H7 (cell line): ENCODE data around the gene SIRPG. TPM values are rescaled to one million over a fixed set of nuclear protein-coding genes. Genes with fewer than 3 reads are reported as not detected.
"Not testable (repeated sequence)": the region's sequence is repeated elsewhere in the genome, so short reads cannot be mapped to it uniquely, and the experiment has no call there.

ENCODE experiments used
- DNase-seq: peaks from one replicate; pipeline ENCODE4 v3.0.0; 2012
- H3K27me3 ChIP-seq: 2 replicates; pipeline ENCODE4 v1.6.0; 2011; ENCODE audit warnings: mild to moderate bottlenecking, low read length; ENCODE audit not compliant: control insufficient read depth, insufficient read depth
- H3K36me3 ChIP-seq: replicated peaks from 2 replicates; pipeline ENCODE4 v1.5.1; 2011; ENCODE audit warnings: low read length; ENCODE audit not compliant: control insufficient read depth, insufficient read depth
- H3K4me3 ChIP-seq: 2 replicates; pipeline ENCODE4 v1.5.1; 2011; ENCODE audit warnings: low read depth, mild to moderate bottlenecking, control low read depth, low read length, moderate library complexity; ENCODE audit not compliant: insufficient read depth
- total RNA-seq: library from RNA; depleted of rRNA; stranded (reverse); fragments of >200 nt; shearing (Covaris generic); gene quantifications from 2 replicates; pipeline ENCODE4 v1.2.3, GENCODE V29; 2014; rRNA removed

The SIRPG gene
- total RNA-seq = not detected in 2 replicates

DNA sequence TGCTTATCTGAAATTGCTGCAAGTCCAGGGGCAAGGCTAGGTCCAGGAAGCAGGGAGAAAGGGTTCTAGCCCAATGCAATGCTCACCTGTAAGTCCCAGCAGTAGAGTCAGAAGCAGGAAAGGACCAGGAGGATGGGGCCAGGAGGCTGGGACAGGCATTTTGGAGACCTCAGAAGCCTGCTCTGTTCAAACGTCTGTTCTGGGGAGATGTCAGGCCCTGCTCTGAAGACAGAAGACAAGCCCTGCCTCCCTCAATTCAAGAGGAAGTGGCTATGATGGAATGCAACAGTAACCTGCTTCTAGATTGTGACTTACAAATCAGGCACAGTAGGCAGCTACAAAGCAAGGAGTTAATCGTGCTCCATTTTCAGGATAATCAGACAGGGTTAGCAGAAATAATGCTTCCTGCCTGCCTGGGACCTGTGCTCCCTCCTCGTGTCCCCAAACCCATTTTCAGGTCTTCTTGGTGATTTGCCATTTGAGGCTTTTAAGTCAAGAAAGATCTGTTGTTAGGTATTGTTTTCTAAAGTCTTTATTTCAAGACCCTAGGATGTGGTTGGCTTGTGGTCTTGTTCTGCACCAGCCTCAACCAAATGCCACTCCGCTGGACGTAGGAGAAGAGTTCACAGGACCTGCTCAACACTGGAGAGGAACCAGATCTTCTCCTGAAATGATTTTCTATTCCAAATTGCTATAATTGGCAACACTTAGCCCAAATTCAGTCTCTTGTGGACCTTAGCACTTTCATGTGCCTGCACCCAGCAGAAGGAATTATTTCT lies at the start of gene SIRPG:
TSS of gene SIRPG (minus strand) at position 224 of the 779 bp plus-strand sequence. CDS start at position 159, 65 bp downstream.
- no peak for DNase-seq
- Histone ChIP-seq H3K4me3 (no peak within 1 kb of the TSS), H3K36me3 (no peaks in the 10 kb centered on the region), H3K27me3 (no peaks in the 10 kb centered on the region)

DNA sequence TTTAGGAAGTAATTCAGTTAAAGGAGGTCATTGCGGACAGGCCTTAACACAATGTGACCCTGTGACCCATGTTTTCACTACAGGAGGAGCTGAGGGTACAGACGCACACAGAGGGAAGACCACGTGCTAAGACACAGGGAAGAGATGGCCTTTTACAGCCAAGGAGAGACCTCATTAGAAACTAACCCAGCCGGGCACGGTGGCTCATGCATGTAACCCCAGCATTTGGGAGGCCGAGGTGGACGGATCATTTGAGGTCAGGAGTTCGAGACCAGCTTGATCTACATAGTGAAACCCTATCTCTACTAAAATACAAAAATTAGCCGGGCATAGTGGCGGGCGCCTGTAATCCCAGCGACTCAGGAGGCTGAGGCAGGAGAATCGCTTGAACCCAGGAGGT lies 49.3 kb upstream of the SIRPG start:
- not testable (repeated sequence) for H3K27me3 ChIP-seq, H3K4me3 ChIP-seq, DNase-seq, H3K36me3 ChIP-seq

GRCh38 chr20:1706079-1706478 lies 48.5 kb upstream of the SIRPG start:
- DNase-seq = no peak
- peaks cover 1% of the 10 kb centered on the region; the same call in 1 of the 2 replicates for H3K27me3 ChIP-seq
- no peak overlapping the region for H3K4me3 ChIP-seq
- H3K36me3 ChIP-seq = no peaks in the 10 kb centered on the region

GRCh38 chr20:1702855-1703254 lies 45.3 kb upstream of the SIRPG start:
- no peak overlapping the region for H3K4me3 ChIP-seq
- DNase-seq = no peak
- peaks cover 4% of the 10 kb centered on the region; the same call in 1 of the 2 replicates for H3K27me3 ChIP-seq
- H3K36me3 ChIP-seq = no peaks in the 10 kb centered on the region

- no peak for DNase-seq
- Histone ChIP-seq H3K36me3 (no peaks in the 10 kb centered on the region), H3K27me3 (peaks cover 4% of the 10 kb centered on the region; the same call in 1 of the 2 replicates), H3K4me3 (no peak overlapping the region)
Measured at GRCh38 chr20:1702328-1702727, 44.7 kb upstream of the SIRPG start.

GRCh38 chr20:1700990-1701389 lies 43.4 kb upstream of the SIRPG start:
- H3K27me3 ChIP-seq = peaks cover 4% of the 10 kb centered on the region; the same call in 1 of the 2 replicates
- no peak overlapping the region for H3K4me3 ChIP-seq
- DNase-seq = no peak
- no peaks in the 10 kb centered on the region for H3K36me3 ChIP-seq

DNA sequence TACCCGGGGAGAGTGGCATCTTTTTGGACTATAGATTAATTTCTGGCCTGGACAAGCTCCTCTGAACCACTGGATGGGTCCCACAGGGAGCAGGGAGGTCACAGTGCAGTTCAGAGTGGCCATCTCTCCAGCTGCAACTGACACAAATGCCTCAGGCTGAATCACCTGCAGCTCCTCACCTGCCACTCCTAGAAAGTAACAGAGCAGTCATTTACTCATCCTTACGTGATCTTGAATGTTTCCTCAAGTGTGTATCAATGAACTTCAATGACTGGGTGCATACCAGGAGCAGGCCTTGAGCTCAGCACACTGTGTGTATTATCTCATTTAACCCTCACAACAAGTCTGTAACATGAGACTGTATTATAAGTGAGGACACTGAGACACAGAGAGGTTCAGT lies 40.0 kb upstream of the SIRPG start:
- DNase-seq = no peak
- H3K4me3 ChIP-seq = no peak overlapping the region
- no peaks in the 10 kb centered on the region for H3K36me3 ChIP-seq
- H3K27me3 ChIP-seq = peaks cover 4% of the 10 kb centered on the region; the same call in 1 of the 2 replicates

- DNase-seq = no peak
- H3K36me3 ChIP-seq = no peaks in the 10 kb centered on the region
- no peak overlapping the region for H3K4me3 ChIP-seq
- H3K27me3 ChIP-seq = peaks cover 2% of the 10 kb centered on the region; the same call in 1 of the 2 replicates
Measured at GRCh38 chr20:1696521-1697209, 39.1 kb upstream of the SIRPG start.

DNA sequence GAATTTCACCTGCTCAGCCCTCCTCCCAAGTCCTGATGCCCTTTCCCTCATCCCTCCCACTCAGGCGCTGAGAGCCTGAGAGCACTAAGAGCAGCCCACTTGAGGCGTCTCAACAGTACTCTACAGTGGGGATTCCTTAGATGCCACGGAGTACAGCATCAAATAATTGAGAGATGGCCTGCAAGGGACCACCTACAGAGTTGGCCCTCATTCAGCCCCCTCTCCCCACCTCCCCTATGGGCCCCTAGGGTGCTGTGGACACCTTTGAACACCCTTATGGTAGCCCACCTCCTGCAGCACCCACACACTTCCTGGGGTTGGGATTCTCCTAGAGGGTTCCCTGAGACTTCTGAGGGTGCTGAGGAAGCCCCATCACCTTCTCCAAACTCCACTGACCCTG lies 37.1 kb upstream of the SIRPG start:
- no peak for DNase-seq
- Histone ChIP-seq H3K4me3 (no peak overlapping the region), H3K36me3 (no peaks in the 10 kb centered on the region), H3K27me3 (peaks cover 2% of the 10 kb centered on the region; the same call in 1 of the 2 replicates)

- Histone ChIP-seq H3K36me3 (no peaks in the 10 kb centered on the region), H3K4me3 (no peak overlapping the region), H3K27me3 (no peaks in the 10 kb centered on the region)
- DNase-seq = no peak
Measured at GRCh38 chr20:1693427-1693826, 35.8 kb upstream of the SIRPG start.

DNA sequence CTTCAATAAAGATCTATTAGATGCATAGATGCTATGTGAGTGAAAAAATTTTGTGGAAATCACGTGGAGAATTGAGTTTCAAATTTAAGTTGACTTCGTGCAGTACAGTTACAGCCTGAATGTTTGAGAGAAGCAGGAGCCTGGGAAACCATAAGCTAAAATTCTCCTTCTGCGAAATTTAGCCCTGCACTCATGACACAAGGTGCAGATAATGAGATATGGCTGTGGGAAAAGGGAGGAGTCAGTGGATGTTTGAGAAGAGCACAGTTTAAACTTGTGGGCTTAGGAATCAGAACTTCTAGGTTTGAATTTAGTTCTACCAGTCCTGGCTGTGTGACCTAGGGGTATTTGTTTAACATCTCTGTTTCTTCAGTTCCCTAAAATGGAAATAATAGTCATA lies 32.1 kb upstream of the SIRPG start:
- Histone ChIP-seq H3K4me3 (no peak overlapping the region), H3K27me3 (no peaks in the 10 kb centered on the region), H3K36me3 (no peaks in the 10 kb centered on the region)
- DNase-seq = no peak

DNA sequence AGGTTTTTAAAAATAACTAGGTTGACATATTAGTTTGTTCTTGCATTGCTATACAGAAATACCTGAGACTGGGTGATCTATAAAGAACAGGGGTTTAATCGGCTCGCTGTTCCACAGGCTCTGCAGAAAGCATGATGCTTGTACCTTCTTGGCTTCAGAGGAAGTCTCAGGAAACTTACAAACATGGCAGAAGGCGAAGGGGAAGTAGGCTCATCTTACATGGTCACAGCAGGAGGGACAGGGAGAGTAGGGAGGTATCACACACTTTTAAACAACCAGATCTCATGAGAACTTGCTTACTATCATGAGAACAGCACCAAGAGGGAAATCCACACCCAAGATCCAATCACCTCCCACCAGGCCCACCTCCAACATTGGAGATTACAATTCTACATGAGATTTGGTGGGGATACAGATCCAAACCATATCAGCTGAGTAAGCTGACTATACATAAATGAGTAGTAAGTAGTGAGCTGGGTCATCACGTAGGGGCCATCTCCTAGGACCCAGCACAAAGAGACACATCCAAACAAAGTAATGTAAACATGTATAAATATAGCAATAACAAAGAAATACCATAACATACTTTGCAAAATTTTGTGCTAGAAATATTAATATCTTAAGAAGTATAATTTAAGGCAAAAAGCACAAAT lies 31.4 kb upstream of the SIRPG start:
- no peaks in the 10 kb centered on the region for H3K27me3 ChIP-seq
- H3K4me3 ChIP-seq = no peak overlapping the region
- no peaks in the 10 kb centered on the region for H3K36me3 ChIP-seq
- DNase-seq = no peak

GRCh38 chr20:1687053-1687452 lies 29.5 kb upstream of the SIRPG start:
- DNase-seq = no peak
- Histone ChIP-seq H3K36me3 (no peaks in the 10 kb centered on the region), H3K27me3 (no peaks in the 10 kb centered on the region), H3K4me3 (no peak overlapping the region)

DNA sequence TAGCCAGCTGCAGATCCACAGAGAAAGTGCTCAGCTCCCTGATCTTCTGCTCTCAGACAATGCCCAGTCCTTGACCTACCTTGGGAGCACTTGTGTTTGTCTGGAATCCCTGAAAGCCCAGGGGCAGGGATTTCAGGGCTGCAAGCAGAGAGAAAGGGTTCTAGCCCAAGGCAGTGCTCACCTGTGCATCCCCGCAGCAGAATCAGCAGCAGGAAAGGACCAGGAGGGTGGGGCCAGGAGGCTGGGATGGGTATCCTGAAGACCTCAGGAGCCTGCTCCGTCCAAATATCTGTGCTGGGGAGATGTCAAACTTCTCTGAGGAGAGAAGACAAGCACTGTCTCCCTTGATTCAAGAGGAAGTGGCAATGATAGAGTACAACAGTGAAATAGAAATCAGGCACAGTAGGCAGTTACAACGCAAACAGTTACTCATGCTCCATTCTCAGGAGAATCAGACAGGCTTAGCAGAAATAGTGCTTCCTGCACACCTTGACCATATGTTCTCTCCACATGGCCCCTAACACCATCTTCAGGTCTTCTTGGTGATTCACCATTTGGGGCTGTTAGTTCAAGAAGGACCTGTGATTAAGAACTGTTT lies 28.7 kb upstream of the SIRPG start:
- no peaks in the 10 kb centered on the region for H3K36me3 ChIP-seq
- H3K27me3 ChIP-seq = no peaks in the 10 kb centered on the region
- DNase-seq = no peak
- H3K4me3 ChIP-seq = no peak overlapping the region
